ENCODE results near the gene UBXN11.
"Not testable (repeated sequence)": the region's sequence is repeated elsewhere in the genome, so short reads cannot be mapped to it uniquely, and the experiment has no call there.

UBXN11 gene

DNA sequence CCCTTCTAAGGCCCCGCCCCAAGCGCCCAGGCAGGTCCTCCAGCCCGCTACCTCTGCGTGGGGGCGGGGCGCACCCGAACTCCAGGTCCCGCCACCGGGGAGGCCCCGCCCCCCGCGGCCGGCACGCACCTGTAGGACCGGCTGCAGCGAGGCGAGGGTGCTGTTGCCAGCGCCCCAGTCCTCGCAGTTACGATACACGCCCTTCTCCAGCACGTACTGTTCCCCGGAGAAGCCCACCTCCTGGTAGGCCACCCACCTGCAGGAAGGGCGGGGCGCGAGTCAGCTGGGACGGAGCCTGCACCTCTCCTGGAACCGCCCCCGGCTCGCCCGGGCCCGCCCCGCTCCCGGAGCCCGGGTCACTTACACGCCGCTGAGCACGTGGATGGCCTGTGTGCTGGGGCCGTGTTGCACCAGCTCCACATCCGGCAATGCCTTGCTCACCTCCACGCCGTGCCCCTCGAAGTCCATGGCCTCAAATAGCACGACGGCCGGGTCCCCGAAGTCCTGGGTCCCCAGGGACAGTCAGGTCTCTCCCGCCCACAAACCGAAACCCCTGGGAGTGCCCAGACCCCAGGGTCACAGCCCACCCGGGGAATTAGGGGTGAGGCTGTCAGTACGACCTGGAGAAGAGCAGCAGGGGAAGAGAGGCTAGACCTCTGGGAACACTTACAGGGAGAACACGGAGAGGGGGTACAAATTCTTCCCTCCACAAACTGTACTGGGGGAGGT lies 30.2 kb upstream of the UBXN11 start:
- peak; percentile 87 for DNase-seq

DNA sequence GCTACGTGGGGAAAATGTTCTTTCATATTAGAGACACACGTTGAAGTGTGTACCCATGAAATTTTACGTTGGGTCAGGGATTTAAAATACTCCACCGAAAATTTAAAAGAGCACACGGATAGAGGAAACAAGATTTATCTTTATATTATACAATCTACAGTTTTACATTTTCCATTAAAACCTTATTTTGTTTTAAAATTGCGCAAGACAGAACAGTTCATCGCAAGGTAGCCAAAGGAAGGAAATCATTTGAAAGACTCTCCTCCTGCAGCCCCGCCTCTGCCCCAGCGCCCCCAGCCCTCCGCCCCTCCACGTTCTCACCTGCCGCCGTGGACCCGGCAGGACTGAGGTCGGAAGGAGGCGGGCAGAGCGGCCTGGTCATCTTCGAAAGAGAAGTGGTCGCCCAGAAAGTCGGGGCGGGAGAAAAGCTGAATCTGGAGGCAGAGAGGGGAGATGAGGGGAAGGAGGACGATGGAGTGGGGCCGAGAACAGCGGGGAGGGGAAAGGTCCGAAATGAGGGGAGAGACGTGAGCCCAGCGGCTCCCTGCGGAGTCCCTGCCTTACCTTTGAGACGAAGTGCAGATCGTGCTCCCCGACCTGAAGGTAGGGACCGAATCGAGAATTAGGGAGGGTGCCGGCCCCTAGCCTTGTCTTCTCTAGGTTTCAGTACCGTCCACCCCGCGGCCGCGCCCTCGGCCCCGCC lies 29.5 kb upstream of the UBXN11 start:
- DNase-seq: peak; percentile 42

GRCh38 chr1:26333312-26333711 lies 26.9 kb upstream of the UBXN11 start:
- not testable (repeated sequence) for DNase-seq

- DNase-seq: no peak
Measured at GRCh38 chr1:26330276-26330675, 23.8 kb upstream of the UBXN11 start.

- DNase-seq: not testable (repeated sequence)
Measured at GRCh38 chr1:26329380-26329779, 22.9 kb upstream of the UBXN11 start.

- DNase-seq: no peak
Measured at GRCh38 chr1:26328597-26328996, 22.2 kb upstream of the UBXN11 start.

GRCh38 chr1:26327956-26328362 lies 21.5 kb upstream of the UBXN11 start:
- DNase-seq: peak; percentile 93

DNA sequence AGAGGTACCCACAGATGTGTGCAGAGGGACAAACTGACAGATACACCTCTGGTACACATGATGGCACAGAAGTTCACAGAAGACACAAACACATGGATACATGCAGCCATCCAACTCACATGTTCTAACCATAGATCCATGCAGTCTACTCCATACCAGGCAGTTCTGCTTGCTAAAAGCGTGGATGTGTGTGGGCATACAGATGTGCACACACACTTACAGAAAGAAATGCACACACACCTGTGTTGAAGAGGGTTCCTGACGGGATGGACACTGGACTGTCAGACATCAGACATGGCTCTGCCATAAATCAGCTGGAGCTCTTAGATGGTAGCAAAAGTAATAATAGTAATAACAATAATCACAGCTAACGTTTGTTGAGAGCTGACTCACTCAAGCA lies 18.1 kb upstream of the UBXN11 start:
- DNase-seq: no peak

- no peak for DNase-seq
Measured at GRCh38 chr1:26323382-26323781, 16.9 kb upstream of the UBXN11 start.

DNA sequence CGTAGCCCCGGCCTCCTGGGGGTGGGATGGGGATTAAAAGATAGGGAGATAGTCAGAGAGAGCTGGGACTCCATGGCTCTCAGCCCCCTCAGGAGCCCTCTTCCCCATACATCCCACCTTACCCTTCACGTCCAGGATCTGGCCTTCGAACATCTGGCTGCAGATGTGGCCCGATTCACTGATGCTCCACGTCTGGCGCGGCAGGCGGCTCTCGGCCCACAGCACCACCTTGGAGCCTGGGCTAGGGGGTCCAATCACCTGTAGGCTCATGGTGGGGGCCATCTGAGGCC lies 15.6 kb upstream of the UBXN11 start:
- DNase-seq: no peak

DNA sequence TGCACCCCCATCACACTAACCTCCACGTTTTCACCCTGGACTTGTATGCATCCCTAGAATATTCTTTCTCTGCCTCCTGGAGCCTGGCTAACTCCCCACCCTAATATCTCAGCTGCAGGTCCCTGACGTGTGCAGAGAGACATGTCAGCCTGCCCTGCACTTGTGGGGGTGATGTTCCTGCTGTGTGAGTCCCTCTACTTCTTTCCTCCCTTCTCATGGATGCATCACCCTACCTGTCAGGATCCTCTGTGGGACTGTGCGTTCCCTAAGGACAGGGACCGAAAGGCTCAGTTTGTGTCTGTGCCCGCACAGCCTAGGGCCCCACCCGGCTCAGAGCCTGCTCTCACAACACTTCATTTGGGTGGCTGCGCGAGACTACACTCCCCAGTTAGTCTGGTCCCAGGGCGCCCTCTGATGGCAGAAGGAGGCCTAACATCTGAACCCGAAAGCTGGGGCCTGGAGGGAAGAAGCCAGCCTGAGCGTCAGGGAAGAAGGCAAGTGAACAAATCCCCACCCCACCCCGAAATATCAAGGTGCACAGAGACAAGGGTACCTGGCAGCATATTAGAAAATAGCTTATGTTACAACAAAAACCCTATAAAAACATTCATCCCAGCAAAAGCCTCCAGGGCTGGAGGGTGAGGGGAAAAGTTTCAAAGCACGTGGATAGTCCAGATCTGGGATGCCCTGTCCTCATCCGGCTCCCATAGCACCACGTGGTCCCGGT lies 15.0 kb upstream of the UBXN11 start:
- DNase-seq: peak; percentile 38

DNA sequence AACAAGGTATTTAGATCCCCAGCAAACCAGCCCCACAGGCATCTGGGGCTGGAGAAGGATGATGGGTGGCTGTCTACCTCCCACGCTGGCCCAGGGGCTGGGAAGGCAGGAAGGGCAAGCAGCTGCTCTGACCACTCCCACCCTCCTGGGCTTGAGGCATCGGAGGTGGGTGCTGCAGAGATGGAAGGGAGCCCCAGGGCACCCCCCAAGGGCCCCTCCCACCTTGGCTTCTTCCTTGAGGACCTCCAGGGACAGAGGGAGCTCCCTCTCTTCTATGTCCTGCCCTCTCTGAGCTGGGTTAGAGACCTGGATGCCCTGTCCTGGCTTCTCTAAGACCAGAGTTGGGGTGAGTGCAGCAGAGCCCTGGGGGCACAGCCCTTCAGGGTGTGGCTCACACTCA lies 14.5 kb upstream of the UBXN11 start:
- no peak for DNase-seq

DNA sequence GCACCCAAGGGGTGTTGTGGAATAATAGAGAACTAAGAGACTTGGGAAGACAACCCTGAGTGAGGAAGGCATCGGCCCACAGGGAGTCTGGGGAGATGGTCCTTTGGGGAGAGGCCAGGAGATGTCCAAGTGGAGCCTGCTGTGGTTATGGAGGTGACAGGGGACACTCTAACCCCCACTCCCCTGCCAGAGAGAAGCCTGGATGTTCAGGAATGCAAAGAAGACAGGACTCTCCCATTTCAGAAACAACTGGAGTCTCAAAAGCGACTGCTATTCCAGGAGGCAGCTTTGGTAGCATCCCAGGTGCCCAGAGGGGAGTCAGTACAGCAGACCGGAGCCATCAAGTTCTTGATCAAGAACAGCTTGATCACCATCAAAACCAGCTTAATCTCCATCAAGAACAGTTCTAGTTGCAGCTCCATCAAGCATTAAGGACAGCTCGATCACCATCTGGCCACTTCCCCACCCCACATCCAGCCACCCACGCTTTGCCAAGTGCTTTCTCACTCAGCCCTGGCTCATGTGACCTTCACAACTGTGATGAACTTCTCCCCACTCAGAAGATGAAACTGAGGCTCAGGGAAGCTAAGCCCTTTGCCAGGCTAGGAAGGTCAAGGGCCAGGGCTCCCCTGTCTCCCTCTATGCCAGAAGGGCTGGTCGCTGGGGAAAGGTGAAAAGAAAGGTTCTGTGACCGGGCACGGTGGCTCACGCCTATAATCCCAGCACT lies 12.1 kb upstream of the UBXN11 start:
- no peak for DNase-seq

DNA sequence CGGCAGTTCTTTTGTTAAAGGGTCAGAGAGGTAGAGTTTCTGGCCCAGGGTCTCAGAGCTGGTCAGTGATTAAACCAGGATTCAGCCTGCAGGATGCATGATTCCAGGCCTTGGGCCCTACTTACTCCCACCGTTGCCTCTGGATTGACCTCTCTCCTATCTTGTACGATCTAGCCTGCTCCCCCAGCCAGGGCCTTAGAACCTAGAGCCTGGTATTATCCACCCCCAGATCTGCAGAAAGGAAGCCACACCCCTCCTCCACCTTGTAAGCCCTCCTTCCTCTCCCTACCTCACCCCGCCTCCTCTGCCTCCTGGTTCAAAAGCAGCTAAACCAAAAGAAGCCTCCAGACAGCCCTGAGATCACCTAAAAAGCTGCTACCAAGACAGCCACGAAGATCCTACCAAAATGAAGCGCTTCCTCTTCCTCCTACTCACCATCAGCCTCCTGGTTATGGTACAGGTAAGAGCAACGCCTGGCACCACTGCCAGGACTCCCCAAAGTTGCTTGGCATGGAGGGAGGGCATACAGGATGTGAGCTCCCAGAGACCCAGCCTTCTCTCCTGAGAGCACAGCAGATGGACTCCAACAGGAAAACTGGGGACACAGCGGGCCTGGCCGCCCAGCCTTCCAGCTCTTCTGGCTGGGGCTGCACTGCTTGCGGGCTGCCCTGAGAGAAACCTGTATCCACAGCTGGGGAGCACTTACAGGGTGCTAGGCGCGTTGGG lies 11.3 kb upstream of the UBXN11 start, which contains the start of gene CD52:
Gene CD52 (plus strand): TSS at position 347 of the 726 bp plus-strand sequence. CDS start 60 bp downstream, at position 407.
- DNase-seq: no peak

DNA sequence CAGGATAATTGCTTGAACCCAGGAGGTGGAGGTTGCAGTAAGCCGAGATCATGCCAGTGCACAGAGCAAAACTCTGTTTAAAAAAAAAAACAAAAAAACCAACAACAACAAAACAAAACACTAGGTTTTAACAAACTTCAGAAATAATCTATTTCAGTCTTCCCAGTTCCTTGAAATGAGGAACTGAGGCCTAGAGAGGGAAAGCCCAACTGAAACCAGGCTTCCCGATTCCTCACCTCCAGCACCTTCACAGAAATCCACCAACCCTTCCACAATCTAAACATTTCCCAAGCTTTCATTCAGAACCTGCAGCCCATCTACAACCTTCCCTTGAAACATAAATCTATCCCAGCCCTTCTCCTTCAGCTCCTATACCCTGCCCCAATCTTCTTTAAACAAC lies 10.7 kb upstream of the UBXN11 start:
- no peak for DNase-seq

- no peak for DNase-seq
Measured at GRCh38 chr1:26315874-26316850, 9.7 kb upstream of the UBXN11 start.

DNA sequence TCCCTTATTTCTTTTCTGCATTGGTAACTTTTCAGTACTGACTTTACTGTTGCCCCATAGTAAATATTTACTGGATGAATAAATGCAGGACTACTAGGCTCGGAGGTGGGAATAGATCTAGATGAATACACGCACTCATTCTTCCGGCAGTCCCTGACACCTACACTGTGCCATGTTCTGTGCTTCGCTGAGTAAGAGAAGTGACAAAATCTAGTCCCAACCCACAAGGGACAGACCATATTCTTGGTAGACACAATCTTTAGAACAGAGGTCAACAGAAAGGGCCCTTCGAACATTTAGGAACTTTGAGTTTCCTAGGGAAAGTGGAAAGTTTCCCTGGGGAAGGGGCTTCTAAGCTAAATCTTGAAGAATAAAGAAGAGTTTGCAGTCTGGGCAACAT lies 8.1 kb upstream of the UBXN11 start:
- DNase-seq: no peak

DNA sequence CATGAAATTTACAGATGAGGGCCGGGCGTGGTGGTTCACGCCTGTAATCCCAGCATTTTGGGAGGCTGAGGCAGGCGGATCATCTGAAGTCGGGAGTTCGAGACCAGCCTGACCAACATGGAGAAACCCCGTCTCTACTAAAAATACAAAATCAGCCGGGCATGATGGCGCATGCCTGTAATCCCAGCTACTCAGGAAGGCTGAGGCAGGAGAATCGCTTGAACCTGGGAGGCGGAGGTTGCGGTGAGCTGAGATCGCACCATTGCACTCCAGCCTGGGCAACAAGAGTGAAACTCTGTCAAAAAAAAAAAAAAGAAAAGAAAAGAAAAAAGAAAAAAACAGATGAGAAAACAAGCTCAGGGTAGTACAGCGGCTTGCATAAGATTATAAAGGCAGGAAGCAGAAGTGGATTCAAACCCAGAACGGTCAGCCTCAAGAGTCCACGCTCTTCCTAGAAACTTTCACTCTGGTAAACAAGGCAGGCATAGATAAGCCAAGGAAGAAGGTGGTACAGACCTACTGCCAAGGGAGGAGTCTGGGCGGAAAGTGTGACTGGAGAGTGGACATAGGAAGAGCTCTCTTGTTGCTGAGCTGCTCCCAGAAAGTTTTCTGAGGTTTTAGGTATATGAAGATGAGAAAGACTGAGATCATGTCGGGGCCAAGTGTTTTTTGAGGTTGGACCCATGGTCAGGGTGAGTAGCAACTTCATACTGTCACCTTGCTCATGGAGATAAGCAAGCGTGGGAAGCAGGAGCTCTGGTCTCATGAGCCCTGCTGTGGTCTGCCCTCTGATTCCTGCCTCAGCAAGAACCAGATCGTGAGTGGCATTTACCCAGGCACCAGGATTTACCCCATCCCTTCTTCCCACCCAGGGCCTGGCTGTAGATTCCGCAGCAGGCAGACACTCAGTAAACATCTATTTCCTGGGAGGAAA lies 1.8 kb upstream of the UBXN11 start:
- DNase-seq: not testable (repeated sequence)

DNA sequence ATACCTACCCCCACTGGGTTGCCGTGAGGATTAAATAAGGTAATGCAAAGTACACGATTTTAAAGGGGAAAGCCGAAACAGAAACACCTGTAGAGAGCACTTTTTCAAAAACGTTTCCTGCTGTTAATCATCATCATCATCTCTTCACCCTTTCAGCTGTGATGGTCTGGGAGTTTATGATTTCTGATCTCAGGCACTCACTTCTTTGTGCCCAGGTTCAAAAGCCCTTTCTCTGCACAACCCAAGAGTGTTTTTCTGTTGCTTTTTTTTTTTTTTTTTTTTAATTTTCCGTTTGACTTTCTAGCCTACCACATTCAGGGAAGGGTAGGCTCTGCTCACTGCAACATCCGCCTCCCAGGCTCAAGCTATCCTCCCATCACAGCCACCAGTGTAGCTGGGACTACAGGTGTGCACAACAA lies 936 bp upstream of the UBXN11 start:
- no peak for DNase-seq

GRCh38 chr1:26305667-26306289 lies 658 bp downstream of the UBXN11 start:
- DNase-seq: no peak
